Measurements from ENCODE around the gene TMEM260. TPM values are rescaled to one million over a fixed set of nuclear protein-coding genes. Genes with fewer than 3 reads are reported as not detected.
"Not testable (repeated sequence)": the region's sequence is repeated elsewhere in the genome, so short reads cannot be mapped to it uniquely, and the experiment has no call there.

TMEM260 gene
- total and polyA plus RNA-seq, 3 experiments from 2014 or later: 10.5 to 11.2 (median 10.8) TPM

DNA sequence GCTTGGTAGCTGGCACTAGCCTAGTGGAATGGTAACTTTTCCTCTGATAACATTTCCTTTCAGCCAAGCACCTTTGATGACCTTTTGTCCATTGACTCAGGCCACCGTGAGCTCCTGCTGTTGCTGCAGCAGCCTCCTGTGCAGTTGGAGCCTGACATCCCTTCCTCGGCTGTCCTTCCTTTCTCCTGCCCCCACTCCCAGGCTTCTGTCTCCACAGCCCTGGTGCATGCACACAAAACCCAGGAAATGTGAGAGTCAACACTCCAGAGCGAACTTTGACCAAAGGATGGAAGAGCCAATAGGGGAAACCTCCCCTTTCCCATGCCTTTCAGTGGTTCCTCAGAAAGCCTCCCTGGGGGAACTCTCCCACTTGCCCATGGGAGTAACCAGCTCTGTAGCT lies 115.0 kb downstream of the TMEM260 start:
- Histone ChIP-seq H3K4me3 (ENCODE audit: low read length) (no peak overlapping the region), H3K27me3 (ENCODE audit: insufficient read depth, low read length, poor library complexity, severe bottlenecking) (no peaks in the 10 kb centered on the region), H3K36me3 (ENCODE audit: insufficient read depth, low read length) (no peaks in the 10 kb centered on the region), H3K27ac (ENCODE audit: low read depth, low read length) (no peak overlapping the region), H3K9me3 (ENCODE audit: low read length) (no peaks in the 10 kb centered on the region), H3K4me1 (ENCODE audit: insufficient read depth, low read length) (no peaks in the 10 kb centered on the region)
- POLR2A ChIA-PET: no interaction called here
- Mint-ChIP-seq H3K9me3 (peaks cover 0 to 2% (median 0%) of the 10 kb centered on the region in 5 donors), H3K27me3 (peaks cover 9 to 24% of the 10 kb centered on the region in 2 donors), H3K4me3 (no peak overlapping the region), H3K36me3 (no peaks in the 10 kb centered on the region), H3K4me1 (no peaks in the 10 kb centered on the region), H3K27ac (no peak overlapping the region)
- no peak for DNase-seq
- CTCF ChIA-PET: no interaction called here

DNA sequence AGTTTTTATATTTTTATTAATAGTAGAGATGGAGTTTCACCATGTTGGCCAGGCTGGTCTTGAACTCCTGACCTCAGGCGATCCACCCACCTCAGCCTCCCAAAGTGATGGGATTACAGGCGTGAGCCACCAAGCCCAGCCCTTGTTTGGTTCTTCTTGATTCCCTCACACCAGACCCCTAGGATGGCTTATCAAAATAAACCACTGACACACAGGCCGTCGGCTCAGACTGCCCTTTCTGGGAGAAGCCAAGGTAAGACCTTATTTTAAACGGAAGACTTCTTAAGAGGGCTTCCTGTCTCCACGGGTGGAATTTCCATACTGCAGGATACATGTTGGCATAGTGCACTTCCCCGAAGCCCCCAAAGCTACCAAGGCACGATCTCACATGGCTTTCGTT lies 115.6 kb downstream of the TMEM260 start:
- H3K9me3 ChIP-seq (ENCODE audit: low read length); H3K4me1 Mint-ChIP-seq; H3K4me3 ChIP-seq (ENCODE audit: low read length); H3K36me3 ChIP-seq (ENCODE audit: insufficient read depth, low read length); POLR2A ChIA-PET; H3K9me3 Mint-ChIP-seq; DNase-seq; CTCF ChIA-PET; H3K27ac ChIP-seq (ENCODE audit: low read depth, low read length); H3K27me3 ChIP-seq (ENCODE audit: insufficient read depth, low read length, poor library complexity, severe bottlenecking); H3K36me3 Mint-ChIP-seq; H3K27ac Mint-ChIP-seq; H3K4me1 ChIP-seq (ENCODE audit: insufficient read depth, low read length); H3K4me3 Mint-ChIP-seq: not testable (repeated sequence)
- H3K27me3 Mint-ChIP-seq: peaks cover 9 to 27% of the 10 kb centered on the region in 2 donors

Other genes starting within 250 kb of the TMEM260 start
- not detected for gene OTX2, start 230.7 kb downstream of the TMEM260 start, total RNA-seq
- not detected for gene OTX2, start 230.7 kb downstream of the TMEM260 start, polyA plus RNA-seq

All from CD8-positive, alpha-beta memory T cell (primary cell).